HEK293T (cell line): Measurements from ENCODE around the gene ZCCHC24.

Source experiments
- ARNT ChIP-seq: fragments of 450-650 bp; IDR thresholded peaks from 2 replicates; pipeline ENCODE4 v1.6.1; 2017; ENCODE audit warnings: mild to moderate bottlenecking
- BHLHE40 ChIP-seq: fragments of 450-650 bp; IDR thresholded peaks from 2 replicates; pipeline ENCODE4 v1.6.1; 2016; ENCODE audit warnings: mild to moderate bottlenecking, moderate library complexity, borderline replicate concordance
- CTBP1 ChIP-seq: fragments of 450-650 bp; IDR thresholded peaks from 2 replicates; pipeline ENCODE4 v1.6.1; 2016; ENCODE audit warnings: borderline replicate concordance
- ELF4 ChIP-seq: fragments of 450-650 bp; IDR thresholded peaks from 2 replicates; pipeline ENCODE4 v1.6.1; 2017; ENCODE audit warnings: antibody characterized with exemption
- FOXK2 ChIP-seq: fragments of 450-650 bp; IDR thresholded peaks from 2 replicates; pipeline ENCODE4 v1.6.1; 2016; ENCODE audit warnings: mild to moderate bottlenecking
- FOXM1 ChIP-seq: fragments of 450-650 bp; IDR thresholded peaks from 2 replicates; pipeline ENCODE4 v1.6.1; 2017; ENCODE audit warnings: mild to moderate bottlenecking, borderline replicate concordance
- HDGF ChIP-seq: fragments of 450-650 bp; IDR thresholded peaks from 2 replicates; pipeline ENCODE4 v1.6.1; 2017; ENCODE audit warnings: antibody characterized with exemption, borderline replicate concordance
- LEF1 ChIP-seq: fragments of 450-650 bp; IDR thresholded peaks from 2 replicates; pipeline ENCODE4 v1.6.1; 2017; ENCODE audit warnings: mild to moderate bottlenecking, borderline replicate concordance
- NFRKB ChIP-seq: fragments of 450-650 bp; IDR thresholded peaks from 2 replicates; pipeline ENCODE4 v1.6.1; 2016; ENCODE audit warnings: mild to moderate bottlenecking, moderate library complexity
- SUZ12 ChIP-seq: fragments of 450-650 bp; IDR thresholded peaks from 2 replicates; pipeline ENCODE4 v1.6.1; 2016; ENCODE audit warnings: mild to moderate bottlenecking
- TARDBP ChIP-seq: fragments of 450-650 bp; IDR thresholded peaks from 2 replicates; pipeline ENCODE4 v1.6.1; 2016
- ZNF384 ChIP-seq: fragments of 450-650 bp; IDR thresholded peaks from 2 replicates; pipeline ENCODE4 v1.6.1; 2016
- TF ChIP-seq, protein P1 (sequence below): fragments of 450-650 bp; IDR thresholded peaks from 2 replicates; pipeline ENCODE4 v1.6.1; 2016

DNA sequence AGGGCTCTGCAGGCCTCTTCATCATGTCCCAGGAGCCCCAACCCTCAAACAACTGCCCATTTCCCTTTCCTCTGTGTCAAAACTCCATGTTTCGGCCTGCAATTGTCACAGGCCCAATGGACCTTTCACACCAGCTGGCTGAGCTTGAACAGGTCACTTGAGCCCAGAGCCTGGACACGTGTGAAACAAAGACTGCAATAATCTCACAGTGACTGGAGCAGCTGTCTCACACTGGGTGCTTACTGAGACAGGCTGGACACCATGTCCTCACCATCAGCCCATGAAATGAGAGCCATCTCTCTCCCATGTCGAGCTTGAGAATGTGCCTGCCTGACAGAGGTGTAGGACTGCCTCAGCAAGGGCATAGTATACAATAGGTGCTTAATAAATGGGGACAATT lies 47.4 kb upstream of the ZCCHC24 start:
- TF ChIP-seq FOXM1, result no peak
- TF ChIP-seq HDGF, result no peak
- TF ChIP-seq LEF1, result no peak
- no peak for TF ChIP-seq BHLHE40
- TF ChIP-seq NFRKB, result no peak
- TF ChIP-seq TARDBP, result no peak
- TF ChIP-seq, protein P1, sequence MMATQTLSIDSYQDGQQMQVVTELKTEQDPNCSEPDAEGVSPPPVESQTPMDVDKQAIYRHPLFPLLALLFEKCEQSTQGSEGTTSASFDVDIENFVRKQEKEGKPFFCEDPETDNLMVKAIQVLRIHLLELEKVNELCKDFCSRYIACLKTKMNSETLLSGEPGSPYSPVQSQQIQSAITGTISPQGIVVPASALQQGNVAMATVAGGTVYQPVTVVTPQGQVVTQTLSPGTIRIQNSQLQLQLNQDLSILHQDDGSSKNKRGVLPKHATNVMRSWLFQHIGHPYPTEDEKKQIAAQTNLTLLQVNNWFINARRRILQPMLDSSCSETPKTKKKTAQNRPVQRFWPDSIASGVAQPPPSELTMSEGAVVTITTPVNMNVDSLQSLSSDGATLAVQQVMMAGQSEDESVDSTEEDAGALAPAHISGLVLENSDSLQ, result no peak
- no peak for TF ChIP-seq SUZ12
- TF ChIP-seq FOXK2, result no peak
- TF ChIP-seq ARNT, result no peak
- TF ChIP-seq CTBP1, result no peak
- no peak for TF ChIP-seq ZNF384
- TF ChIP-seq ELF4, result no peak
